HepG2 (cell line): ENCODE data around the gene DPH1. TPM values are rescaled to one million over a fixed set of nuclear protein-coding genes. Genes with fewer than 3 reads are reported as not detected.
A peak's percentile ranks its signal among the peaks of the same experiment; 100 is the strongest.

Source experiments
- CEBPB ChIP-seq: IDR thresholded peaks from 2 replicates; pipeline ENCODE4 v1.6.1; 2011; ENCODE audit warnings: low read depth, low read length, improper control_type of control experiment, borderline replicate concordance
- ERF ChIP-seq: IDR thresholded peaks from 2 replicates; pipeline ENCODE4 v1.6.1; 2018; ENCODE audit warnings: missing biosample characterization, missing genetic modification reagents
- GFI1 ChIP-seq: sonication (generic); formaldehyde crosslinking; IDR thresholded peaks from 2 replicates; pipeline ENCODE4 v1.5.0; 2020; ENCODE audit warnings: missing genetic modification reagents, mild to moderate bottlenecking, borderline replicate concordance
- NFE2 ChIP-seq: sonication (generic); formaldehyde crosslinking; IDR thresholded peaks from 2 replicates; pipeline ENCODE4 v1.4.0; 2020; ENCODE audit warnings: missing genetic modification reagents
- SMARCC2 ChIP-seq: fragments of 450-650 bp; IDR thresholded peaks from 2 replicates; pipeline ENCODE4 v1.6.1; 2017; ENCODE audit warnings: antibody characterized with exemption, mild to moderate bottlenecking
- SOX5 ChIP-seq: IDR thresholded peaks from 2 replicates; pipeline ENCODE4 v1.6.1; 2016; ENCODE audit warnings: borderline replicate concordance
- TERF1 ChIP-seq: sonication (generic); formaldehyde crosslinking; IDR thresholded peaks from 2 replicates; pipeline ENCODE4 v1.8.0; 2022; ENCODE audit warnings: mild to moderate bottlenecking, missing genetic modification reagents, moderate library complexity
- ZBTB33 ChIP-seq: sonication (generic); formaldehyde crosslinking; IDR thresholded peaks from 2 replicates; pipeline ENCODE4 v1.4.0; 2020; ENCODE audit warnings: missing genetic modification reagents
- ZBTB42 ChIP-seq: sonication (generic); formaldehyde crosslinking; IDR thresholded peaks from 2 replicates; pipeline ENCODE4 v1.5.0; 2020; ENCODE audit warnings: mild to moderate bottlenecking, missing genetic modification reagents
- ZNF296 ChIP-seq: sonication (generic); formaldehyde crosslinking; conservative IDR thresholded peaks from 2 replicates; pipeline ENCODE4 v1.5.0; 2020; ENCODE audit warnings: mild to moderate bottlenecking, missing genetic modification reagents
- ZNF354B ChIP-seq: sonication (generic); formaldehyde crosslinking; IDR thresholded peaks from 2 replicates; pipeline ENCODE4 v1.8.0; 2022; ENCODE audit warnings: mild to moderate bottlenecking, missing genetic modification reagents
- ZNF407 ChIP-seq: sonication (generic); formaldehyde crosslinking; IDR thresholded peaks from one replicate; pipeline ENCODE4 v1.5.1; 2020; ENCODE audit warnings: mild to moderate bottlenecking, missing genetic modification reagents; ENCODE audit errors: not compliant biosample characterization
- ZNF574 ChIP-seq: sonication (generic); formaldehyde crosslinking; IDR thresholded peaks from 2 replicates; pipeline ENCODE4 v1.4.0; 2020; ENCODE audit warnings: missing genetic modification reagents
- polyA plus RNA-seq, 8 experiments: library from polyadenylated mRNA; depleted of rRNA in 3 of 8; stranded (reverse) in 7 of 8; unstranded in 1 of 8; fragments of >200 nt; fragmentation: Illumina TruSeq in 4 of 8; extraction: Trizol in 4 of 8; gene quantifications; 2 replicates each; pipeline versions ENCODE4 v1.2.1 to v1.2.3, GENCODE V29; 2011 to 2016; ENCODE audit warnings: low read depth in 4 of 8, missing spikeins in 1 of 8, mixed read lengths in 1 of 8; ENCODE audit not compliant: insufficient read depth in 1 of 8
- total RNA-seq, 5 experiments: library from RNA; depleted of rRNA; stranded (reverse); fragments of >200 nt; fragmentation: Illumina TruSeq; extraction: Trizol; gene quantifications; 2 replicates each; pipeline ENCODE4 v1.2.3, GENCODE V29; 2016; ENCODE audit warnings: low read depth in 1 of 5

The DPH1 gene
- total and polyA plus RNA-seq, 2 of the 13 experiments (the other 11 are each of a cell fraction or from before 2014, with no cell fraction given), result 25.3 to 42.8 TPM

GRCh38 chr17:2058586-2059546 lies 28.9 kb downstream of the DPH1 start (continued):
- no peak for TF ChIP-seq ZNF407 (CRISPR knock-in tag)
- TF ChIP-seq ZBTB33, result peak; percentile 99
- TF ChIP-seq TERF1 (CRISPR knock-in tag), result no peak
- no peak for TF ChIP-seq GFI1 (CRISPR knock-in tag)
- TF ChIP-seq CEBPB, result no peak
- TF ChIP-seq ERF (CRISPR knock-in tag), result no peak
- no peak for TF ChIP-seq ZBTB42
- 0 out of 2 replicates have a peak, but pooled peaks have one; percentile 20 for TF ChIP-seq ZNF574
- no peak for TF ChIP-seq SOX5 (CRISPR knock-in tag)
- no peak for TF ChIP-seq SMARCC2
- no peak for TF ChIP-seq ZNF354B (CRISPR knock-in tag)
- no peak for TF ChIP-seq NFE2 (CRISPR knock-in tag)
- TF ChIP-seq ZNF296 (CRISPR knock-in tag), result no peak
